ENCODE measurements around the gene HRCT1.
"Not testable (repeated sequence)": the region's sequence is repeated elsewhere in the genome, so short reads cannot be mapped to it uniquely, and the experiment has no call there.

Gene HRCT1

DNA sequence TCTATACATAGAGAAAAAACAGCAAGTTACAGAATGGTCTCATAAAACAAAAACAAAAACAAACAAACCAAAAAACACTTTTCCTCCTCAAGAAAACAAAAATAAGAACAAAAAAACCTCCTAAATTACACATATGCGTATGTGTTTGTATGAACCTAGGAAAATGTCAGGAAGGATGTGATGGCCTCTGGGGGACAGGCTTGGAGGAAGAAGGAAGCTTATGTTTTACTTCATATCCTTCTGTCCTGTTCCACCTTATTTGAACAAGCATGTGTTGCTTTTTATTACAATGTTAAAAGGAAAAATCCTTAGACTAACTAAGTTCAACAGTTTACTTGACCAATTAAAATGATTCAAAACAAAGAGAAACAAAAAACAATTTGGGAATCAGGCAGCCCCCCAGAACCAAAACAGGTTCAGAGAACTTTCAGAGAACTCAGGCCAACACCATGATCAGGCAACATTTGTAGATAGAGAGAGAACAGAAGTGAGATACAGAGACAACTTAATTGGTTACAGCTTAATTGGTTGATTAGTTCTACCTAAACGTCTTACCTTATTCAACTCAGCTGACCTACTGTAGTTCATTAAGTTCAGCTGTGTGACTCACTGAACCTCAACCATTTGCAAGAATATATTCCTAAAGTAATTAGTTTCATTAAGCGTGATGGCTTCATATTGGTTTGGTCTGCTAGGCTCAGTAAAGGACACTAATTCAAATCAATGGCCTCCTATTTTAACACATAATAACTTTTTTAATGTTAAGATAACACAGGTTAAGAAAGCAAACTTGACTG lies 13.4 kb downstream of the HRCT1 start:
- no peak for DNase-seq

DNA sequence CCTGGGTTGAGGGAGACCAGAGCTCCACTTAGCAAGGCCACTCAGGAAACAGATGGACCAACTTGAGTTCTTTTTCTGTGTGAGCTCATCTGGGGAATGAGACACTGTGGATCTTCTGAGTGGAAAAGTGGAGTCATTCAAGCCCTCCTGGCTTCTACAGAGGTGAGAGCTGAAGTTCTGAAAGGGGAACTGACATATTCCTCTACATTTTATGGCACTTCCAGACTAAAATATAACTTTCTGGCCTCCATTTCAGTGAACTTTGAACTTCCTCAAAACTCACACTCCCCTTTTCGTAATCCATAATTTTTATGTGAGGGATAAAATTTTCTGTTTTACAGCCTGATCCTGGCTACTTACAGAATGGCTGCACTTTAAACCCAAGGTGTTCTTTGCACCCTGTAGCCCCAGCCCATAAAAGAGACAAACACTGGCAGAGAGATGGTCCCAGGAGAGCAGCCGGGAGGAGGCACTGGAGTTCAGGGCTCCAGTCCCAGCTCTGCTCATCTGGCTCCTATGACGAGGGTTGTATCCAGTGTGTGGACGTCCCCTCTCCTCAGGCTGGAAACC lies 14.1 kb downstream of the HRCT1 start:
- no peak for DNase-seq

GRCh38 chr9:35923598-35923926 lies 17.6 kb downstream of the HRCT1 start:
- DNase-seq = no peak

GRCh38 chr9:35923927-35924763 lies 18.1 kb downstream of the HRCT1 start:
- DNase-seq = no peak

- DNase-seq = no peak
Measured at GRCh38 chr9:35928591-35929452, 22.8 kb downstream of the HRCT1 start.

GRCh38 chr9:35929453-35929718 lies 23.4 kb downstream of the HRCT1 start:
- no peak for DNase-seq

DNA sequence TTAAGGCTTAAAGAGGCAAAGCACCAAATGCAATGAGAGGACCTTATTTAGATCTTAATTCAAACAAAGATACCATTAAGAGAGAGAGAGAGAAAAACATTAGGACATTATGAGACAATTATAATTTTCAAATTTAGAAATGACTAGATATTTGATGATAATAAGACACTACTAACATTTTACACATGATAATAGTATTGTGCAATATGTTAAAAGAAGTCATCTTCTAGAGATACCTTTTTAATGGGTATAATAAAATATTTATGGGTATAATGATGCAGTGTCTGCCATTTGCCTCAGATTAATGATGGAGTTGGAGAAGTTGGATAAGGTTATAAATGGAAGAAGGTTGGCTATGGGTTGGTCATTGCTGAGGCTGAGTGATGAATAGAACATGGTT lies 24.5 kb downstream of the HRCT1 start:
- DNase-seq = no peak

- DNase-seq = no peak
Measured at GRCh38 chr9:35930989-35931388, 25.0 kb downstream of the HRCT1 start.

DNA sequence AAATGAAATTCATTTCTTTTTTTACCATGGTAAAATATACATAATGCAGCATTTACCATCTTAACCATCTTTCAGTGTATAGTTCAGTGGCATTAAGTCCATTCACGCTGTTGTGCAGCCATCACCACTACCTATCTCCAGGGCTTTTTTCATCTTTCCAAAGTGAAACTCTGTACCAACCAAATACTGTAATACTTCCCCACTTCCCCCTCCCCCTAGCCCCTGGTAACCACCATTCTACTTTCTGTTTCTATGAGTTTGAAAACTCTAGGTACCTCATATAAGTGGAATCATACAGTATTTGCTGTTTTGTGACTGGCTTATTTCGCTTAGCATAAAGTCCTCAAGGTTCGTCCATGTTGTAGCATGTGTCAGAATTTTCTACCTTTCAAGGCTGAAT lies 26.7 kb downstream of the HRCT1 start:
- DNase-seq = no peak

GRCh38 chr9:35933550-35934067 lies 27.6 kb downstream of the HRCT1 start:
- no peak for DNase-seq

GRCh38 chr9:35934069-35934468 lies 28.1 kb downstream of the HRCT1 start:
- not testable (repeated sequence) for DNase-seq

DNA sequence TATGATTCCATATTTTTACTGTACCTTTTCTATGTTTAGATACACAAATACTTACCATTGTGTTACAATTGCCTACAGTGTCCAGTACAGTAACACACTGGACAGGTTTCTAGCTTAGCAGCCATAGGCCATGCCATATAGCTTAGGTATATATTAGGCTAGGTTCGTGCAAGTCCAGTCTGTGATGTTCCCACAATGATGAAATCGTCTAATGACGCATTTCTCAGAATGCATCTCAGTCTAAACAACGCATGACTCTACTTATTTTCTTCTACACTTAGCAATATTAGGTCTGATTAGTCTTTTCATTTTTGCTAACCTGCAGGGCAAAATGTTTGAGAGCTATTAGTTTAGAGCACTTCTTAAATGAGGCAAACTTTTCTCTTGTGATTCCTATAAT lies 29.3 kb downstream of the HRCT1 start:
- no peak for DNase-seq

DNA sequence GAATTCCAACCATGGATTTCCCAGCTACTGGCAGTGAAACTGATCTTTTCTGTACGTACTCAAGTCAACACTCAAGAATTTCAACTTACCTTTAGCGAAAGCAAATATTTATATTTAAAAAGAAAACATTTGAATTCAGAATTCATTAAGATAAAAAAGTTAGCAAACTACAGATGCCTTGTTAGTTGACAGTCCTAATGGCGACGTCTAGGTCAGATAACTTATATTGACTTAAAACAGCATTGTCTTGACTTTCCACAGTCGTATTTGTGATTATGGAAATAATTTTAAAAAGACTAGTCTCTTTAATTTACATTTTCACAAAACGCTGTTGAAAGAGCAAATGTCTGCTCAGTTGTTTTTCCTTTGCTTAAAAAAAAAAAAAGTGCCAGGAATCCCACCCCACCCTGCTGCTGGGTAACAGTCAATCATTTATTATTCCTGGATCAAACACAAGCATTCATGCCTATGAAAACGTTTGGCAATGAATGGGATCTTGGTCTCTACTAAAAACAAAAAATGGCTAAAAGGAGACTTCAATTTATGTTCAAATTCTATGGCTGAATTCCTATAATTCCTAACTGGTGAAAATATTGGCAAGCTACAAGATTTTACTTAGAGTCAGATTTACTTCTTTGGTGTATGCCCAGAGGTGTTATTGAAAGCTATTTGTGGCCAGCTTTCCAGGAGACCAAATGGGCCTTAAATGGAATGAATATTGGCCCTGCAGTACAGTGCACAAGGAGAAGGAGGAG lies 29.9 kb downstream of the HRCT1 start:
- DNase-seq = no peak

DNA sequence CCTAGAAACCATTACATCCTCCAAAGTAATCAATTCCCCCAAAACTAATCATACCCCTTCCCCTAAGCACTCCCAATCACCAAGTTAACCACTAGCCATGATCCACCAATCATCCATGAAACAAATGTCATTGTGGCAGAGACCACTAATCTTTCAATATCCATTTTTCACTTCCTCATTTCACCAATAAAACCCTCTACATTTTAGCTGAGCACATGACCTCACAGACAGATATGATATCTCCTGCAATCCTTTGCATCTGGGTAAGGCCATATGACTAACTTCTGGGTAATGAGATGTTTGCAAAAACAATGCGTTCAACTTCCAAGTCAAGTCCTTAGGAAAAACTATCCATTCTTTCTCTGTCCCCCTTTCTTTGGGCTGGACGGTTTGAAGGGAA lies 31.2 kb downstream of the HRCT1 start:
- DNase-seq = no peak

GRCh38 chr9:35938474-35939356 lies 32.7 kb downstream of the HRCT1 start:
- no peak for DNase-seq

- no peak for DNase-seq
Measured at GRCh38 chr9:35939679-35940250, 33.8 kb downstream of the HRCT1 start.

DNA sequence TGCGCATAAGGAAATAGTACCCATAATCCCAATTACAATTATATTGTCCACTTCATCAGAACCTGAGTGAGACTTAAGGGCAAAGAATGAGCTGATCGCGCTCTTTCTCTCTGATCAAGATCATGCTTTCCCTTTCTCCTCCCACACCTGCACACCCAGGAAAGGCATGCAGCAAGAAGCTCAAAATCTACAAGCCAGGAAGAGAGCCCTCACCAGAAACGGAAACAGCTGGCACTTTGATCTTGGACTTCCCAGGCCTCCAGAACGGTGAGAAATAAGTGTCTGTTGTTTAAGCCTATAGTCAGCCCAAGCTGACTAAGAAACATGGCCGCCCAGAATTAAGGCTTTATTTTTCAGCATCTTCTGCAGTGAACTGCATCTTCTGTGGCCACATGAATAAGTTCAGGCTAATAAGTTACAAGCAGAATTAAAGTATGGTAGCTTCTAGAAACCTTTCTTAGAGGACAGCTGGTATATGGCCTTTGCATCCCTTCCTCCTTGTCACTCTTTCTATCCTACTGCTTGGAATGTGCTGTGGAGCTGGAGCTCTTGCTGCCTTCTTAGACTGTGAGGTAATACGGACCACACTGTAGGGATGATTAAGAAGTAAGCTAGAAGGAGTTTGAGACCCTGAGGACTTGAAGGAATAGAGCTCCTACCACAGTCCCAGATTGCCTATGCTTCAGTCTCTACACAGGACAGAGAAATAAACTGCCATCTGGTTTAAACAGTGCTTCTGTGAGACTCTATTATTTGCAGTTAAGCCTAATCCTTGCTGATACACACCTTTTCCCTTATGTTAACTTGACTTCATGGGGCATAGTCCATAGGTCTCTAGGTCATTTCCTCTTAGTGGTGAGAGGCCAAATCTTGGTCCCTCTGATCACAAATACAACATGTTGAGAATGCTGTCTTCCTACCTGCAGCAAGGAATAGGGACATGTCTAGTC lies 34.7 kb downstream of the HRCT1 start:
- no peak for DNase-seq

DNA sequence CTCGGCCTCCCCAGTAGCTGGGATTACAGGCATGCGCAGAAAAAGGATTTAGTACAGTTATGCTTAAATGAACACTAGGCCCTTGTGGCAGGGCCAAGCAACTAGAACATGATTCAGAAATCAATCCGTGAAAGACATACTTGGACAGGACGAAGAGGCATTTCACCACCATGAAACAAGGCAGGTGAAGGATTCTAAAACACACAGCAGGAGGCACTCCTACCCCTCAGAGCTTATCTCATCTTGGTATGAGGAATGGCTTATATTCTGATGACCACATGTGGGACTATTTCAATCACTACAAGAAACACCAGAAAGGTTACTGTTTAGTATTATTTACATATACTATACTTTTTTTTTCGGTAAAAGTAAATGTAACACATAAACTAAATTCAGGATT lies 36.3 kb downstream of the HRCT1 start:
- no peak for DNase-seq

GRCh38 chr9:35944173-35944572 lies 38.2 kb downstream of the HRCT1 start:
- no peak for DNase-seq

GRCh38 chr9:35944841-35945240 lies 38.8 kb downstream of the HRCT1 start:
- DNase-seq = no peak
